CD4-positive, alpha-beta T cell treated with Interleukin-2 at 100 ng/mL for 4 hours (primary cell): ENCODE data around the gene COL4A1.

Experiments
- DNase-seq: peaks from one replicate; pipeline ENCODE4 v3.0.0-alpha.2; 2020; ENCODE audit warnings: low spot score

Gene COL4A1

GRCh38 chr13:110257408-110257807, 49.5 kb downstream of the COL4A1 start:
- DNase-seq: no peak

- DNase-seq: no peak
Measured at GRCh38 chr13:110256126-110256905, 50.6 kb downstream of the COL4A1 start.

GRCh38 chr13:110254751-110255553, 52.0 kb downstream of the COL4A1 start:
- DNase-seq: no peak

- no peak for DNase-seq
Measured at GRCh38 chr13:110254151-110254679, 52.7 kb downstream of the COL4A1 start.

- no peak for DNase-seq
Measured at GRCh38 chr13:110251193-110251819, 55.7 kb downstream of the COL4A1 start.

- DNase-seq: no peak
Measured at GRCh38 chr13:110250258-110250891, 56.6 kb downstream of the COL4A1 start.

- DNase-seq: no peak
Measured at GRCh38 chr13:110249326-110249725, 57.6 kb downstream of the COL4A1 start.

GRCh38 chr13:110248449-110249143, 58.4 kb downstream of the COL4A1 start:
- no peak for DNase-seq

GRCh38 chr13:110246530-110246929, 60.4 kb downstream of the COL4A1 start:
- no peak for DNase-seq

GRCh38 chr13:110245416-110245899, 61.5 kb downstream of the COL4A1 start:
- no peak for DNase-seq

GRCh38 chr13:110244976-110245375, 62.0 kb downstream of the COL4A1 start:
- DNase-seq: no peak

GRCh38 chr13:110244071-110244830, 62.7 kb downstream of the COL4A1 start:
- no peak for DNase-seq

- no peak for DNase-seq
Measured at GRCh38 chr13:110242615-110243014, 64.3 kb downstream of the COL4A1 start.

- no peak for DNase-seq
Measured at GRCh38 chr13:110240943-110241342, 66.0 kb downstream of the COL4A1 start.

GRCh38 chr13:110240352-110240751, 66.6 kb downstream of the COL4A1 start:
- no peak for DNase-seq

- DNase-seq: no peak
Measured at GRCh38 chr13:110239280-110240125, 67.5 kb downstream of the COL4A1 start.

GRCh38 chr13:110238818-110239195, 68.2 kb downstream of the COL4A1 start:
- no peak for DNase-seq

- DNase-seq: no peak
Measured at GRCh38 chr13:110237875-110238817, 68.8 kb downstream of the COL4A1 start.
